AG04450 (cell line): ENCODE results near the gene REG4. TPM values are rescaled to one million over a fixed set of nuclear protein-coding genes. Genes with fewer than 3 reads are reported as not detected.
"Not testable (repeated sequence)": the region's sequence is repeated elsewhere in the genome, so short reads cannot be mapped to it uniquely, and the experiment has no call there.

ENCODE experiments used
- CTCF ChIA-PET: fragments of 300-600, 350-600 bp; formaldehyde crosslinking; extraction: SDS; loops from one replicate; lab custom pipeline; 2022; ENCODE audit warnings: antibody characterized with exemption, inconsistent platforms; lab: Charles Lee
- POLR2A ChIA-PET: fragments of 350-600 bp; formaldehyde crosslinking; extraction: SDS; loops from one replicate; lab custom pipeline; 2021; ENCODE audit warnings: antibody characterized with exemption, inconsistent platforms; lab: Yijun Ruan, JAX
- DNase-seq: peaks from one replicate; pipeline ENCODE4 v3.0.0-alpha.2; 2011; ENCODE audit warnings: low read depth, low spot score
- H3K27ac ChIP-seq: one replicate; pipeline ENCODE4 v1.5.1; 2012; ENCODE audit warnings: low read depth, low read length, control low read depth
- H3K27me3 ChIP-seq: one replicate; pipeline ENCODE4 v1.6.0; 2012; ENCODE audit warnings: low read length; ENCODE audit not compliant: control insufficient read depth, insufficient read depth
- H3K4me3 ChIP-seq: 2 replicates; pipeline ENCODE4 v1.5.1; 2011; ENCODE audit warnings: mild to moderate bottlenecking, low read depth, low read length, control low read depth
- H3K9me3 ChIP-seq: 2 replicates; pipeline ENCODE4 v1.5.1; 2012; ENCODE audit warnings: low read length; ENCODE audit not compliant: control insufficient read depth, insufficient read depth
- polyA plus RNA-seq: library from polyadenylated mRNA; depleted of rRNA; stranded (reverse); fragments of >200 nt; gene quantifications from 2 replicates; pipeline ENCODE4 v1.2.3, GENCODE V29; 2011
- TF ChIP-seq, protein P1 (sequence below): IDR thresholded peaks from 2 replicates; pipeline ENCODE4 v1.5.1; 2011; ENCODE audit warnings: low read depth, low read length, control low read depth, inconsistent platforms

Gene REG4
- polyA plus RNA-seq, 1 experiment, result not detected

DNA sequence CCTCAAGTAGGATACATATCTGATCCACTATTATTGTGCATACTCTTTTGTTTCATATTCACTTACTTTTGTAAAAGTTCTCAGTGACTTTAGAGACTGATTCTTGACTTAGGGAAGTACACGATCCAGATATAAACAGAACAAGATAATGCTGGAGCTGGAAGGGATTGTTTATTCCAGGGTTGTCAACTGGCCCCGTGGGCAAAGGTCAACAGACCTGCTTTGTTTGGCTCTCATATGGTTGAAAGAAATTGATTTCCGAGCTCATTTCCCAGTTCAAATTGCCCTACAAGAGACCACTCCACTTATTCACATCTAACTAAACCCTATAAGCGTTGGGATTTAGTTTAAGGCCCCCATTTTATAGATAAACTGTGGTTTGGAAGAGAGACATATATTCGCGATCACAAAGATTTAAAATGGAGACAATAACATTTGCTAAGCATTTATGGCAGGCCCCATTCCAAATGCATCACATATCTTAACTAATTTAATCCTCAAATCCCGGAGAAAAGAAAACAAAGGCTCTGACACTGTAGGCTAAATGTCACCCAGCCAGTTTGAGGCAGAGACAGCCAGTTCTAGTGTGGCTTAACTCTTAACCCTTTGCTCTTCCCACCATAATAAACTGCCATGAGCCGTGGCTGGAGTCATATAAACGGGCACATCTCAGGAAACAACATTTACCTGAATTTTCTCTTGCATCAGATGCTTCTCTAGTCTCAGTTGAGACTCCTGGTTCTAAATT, 20.6 kb downstream of the REG4 start:
- Histone ChIP-seq H3K27ac (no peak overlapping the region), H3K27me3 (no peaks in the 10 kb centered on the region), H3K9me3 (no peaks in the 10 kb centered on the region), H3K4me3 (no peak overlapping the region)
- ChIA-PET CTCF (no interaction called here), POLR2A (no interaction called here)
- DNase-seq, result no peak
- TF ChIP-seq, protein P1, sequence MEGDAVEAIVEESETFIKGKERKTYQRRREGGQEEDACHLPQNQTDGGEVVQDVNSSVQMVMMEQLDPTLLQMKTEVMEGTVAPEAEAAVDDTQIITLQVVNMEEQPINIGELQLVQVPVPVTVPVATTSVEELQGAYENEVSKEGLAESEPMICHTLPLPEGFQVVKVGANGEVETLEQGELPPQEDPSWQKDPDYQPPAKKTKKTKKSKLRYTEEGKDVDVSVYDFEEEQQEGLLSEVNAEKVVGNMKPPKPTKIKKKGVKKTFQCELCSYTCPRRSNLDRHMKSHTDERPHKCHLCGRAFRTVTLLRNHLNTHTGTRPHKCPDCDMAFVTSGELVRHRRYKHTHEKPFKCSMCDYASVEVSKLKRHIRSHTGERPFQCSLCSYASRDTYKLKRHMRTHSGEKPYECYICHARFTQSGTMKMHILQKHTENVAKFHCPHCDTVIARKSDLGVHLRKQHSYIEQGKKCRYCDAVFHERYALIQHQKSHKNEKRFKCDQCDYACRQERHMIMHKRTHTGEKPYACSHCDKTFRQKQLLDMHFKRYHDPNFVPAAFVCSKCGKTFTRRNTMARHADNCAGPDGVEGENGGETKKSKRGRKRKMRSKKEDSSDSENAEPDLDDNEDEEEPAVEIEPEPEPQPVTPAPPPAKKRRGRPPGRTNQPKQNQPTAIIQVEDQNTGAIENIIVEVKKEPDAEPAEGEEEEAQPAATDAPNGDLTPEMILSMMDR, result no peak

- ChIA-PET POLR2A (no interaction called here), CTCF (interaction anchor here (2.4 kb wide), 1 partner anchor 21 kb away, joined by 12 read pairs; no protein-coding TSS in a partner anchor)
- no peak for DNase-seq
- H3K9me3 ChIP-seq, result peaks cover 2% of the 10 kb centered on the region; the same call in 1 of the 2 replicates
- H3K27ac ChIP-seq, result no peak overlapping the region
- TF ChIP-seq, protein P1, result no peak
- H3K4me3 ChIP-seq, result no peak overlapping the region
- H3K27me3 ChIP-seq, result peaks cover 3% of the 10 kb centered on the region
These were observed 23.5 kb downstream of the REG4 start for GRCh38 chr1:119787776-119788175.

DNA sequence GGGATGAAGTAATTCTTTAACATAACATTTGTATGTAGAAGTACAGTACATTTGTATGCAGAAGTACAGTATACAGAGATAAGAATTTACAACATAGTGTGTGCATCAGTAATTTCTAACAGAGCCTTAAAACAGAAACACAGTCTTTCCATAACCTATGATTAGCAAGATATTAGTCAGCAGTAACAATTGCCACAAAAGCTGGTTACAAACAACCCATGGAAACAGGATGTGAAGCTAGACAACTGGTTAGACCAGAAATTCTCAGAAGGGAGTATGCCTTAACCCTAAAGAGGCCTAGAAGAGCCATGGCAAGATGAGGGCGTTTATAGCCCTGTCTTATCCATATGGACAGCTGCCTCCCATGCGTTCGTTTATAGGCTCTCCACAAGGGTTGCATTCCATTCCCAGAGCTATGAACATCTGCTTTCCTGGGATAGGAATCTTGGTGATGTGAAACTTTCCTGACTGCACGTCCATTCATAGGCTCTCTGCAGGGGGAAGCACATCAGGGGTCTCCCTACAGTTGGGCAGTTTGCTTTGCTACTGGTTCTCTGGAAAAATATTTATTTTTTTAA, 24.7 kb downstream of the REG4 start:
- H3K4me3 ChIP-seq, H3K27me3 ChIP-seq, H3K27ac ChIP-seq, H3K9me3 ChIP-seq, DNase-seq, POLR2A ChIA-PET: not testable (repeated sequence)
- CTCF ChIA-PET, result interaction anchor here (1.4 to 2.4 kb wide), 2 partner anchors 22 to 42 kb away, joined by 3 to 12 read pairs; no protein-coding TSS in a partner anchor

DNA sequence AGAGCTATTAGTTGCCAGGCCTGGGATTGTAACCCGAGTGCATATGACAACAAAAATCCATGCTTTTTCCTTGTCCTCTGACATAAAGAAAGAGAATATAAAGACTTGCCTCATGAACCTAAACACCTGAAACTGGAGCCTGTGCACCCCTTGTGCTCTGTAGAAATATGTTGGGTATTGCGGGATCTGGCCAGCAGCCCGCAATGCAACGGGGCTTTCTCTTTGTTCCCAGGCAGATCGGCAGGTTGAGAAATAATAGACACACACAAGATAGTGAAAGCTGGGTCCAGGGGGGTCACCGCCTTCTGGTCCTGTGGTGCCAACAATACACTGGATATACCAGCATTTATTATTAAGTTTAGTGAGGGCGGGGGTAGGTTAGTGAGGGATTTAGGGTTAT, 25.2 kb downstream of the REG4 start:
- CTCF ChIA-PET, result interaction anchor here (1.4 to 2.4 kb wide), 2 partner anchors 23 to 41 kb away, joined by 3 to 12 read pairs; no protein-coding TSS in a partner anchor

DNA sequence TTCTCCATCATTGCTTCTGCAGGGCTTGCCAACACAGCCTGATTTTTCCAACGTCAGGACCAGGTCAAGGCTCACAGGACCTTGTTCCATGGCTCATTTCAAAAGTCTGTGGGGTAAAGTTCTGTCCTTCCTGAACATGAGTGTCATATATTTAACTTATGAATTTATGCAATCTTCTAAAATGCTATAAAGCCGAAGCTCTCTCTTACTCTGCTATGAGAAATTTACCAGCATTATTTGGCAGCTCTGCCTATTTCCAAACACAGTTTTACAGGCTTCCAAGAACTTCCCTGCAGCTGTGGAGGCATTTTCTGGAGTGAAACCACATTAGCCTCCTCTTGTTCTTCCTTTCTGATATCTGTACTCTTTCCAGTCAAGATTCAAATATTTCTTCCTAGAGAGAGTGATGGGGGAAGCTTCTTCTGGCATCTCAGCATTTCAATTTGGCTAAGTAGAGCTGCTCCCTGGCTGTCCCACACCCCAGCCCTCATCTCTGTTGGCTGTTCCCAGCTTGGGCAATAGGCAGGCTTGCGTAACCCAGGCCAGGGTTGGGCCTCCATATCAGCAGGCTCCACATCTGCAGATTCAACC, 27.0 kb downstream of the REG4 start:
- ChIA-PET CTCF (interaction anchor here (2.2 kb wide), 1 partner anchor 25 kb away, joined by 8 read pairs; no protein-coding TSS in a partner anchor), POLR2A (no interaction called here)
- Histone ChIP-seq H3K27me3 (peaks cover 5% of the 10 kb centered on the region), H3K27ac (no peak overlapping the region), H3K4me3 (no peak overlapping the region), H3K9me3 (peaks cover 2% of the 10 kb centered on the region; the same call in 1 of the 2 replicates)
- no peak for DNase-seq
- TF ChIP-seq, protein P1, result no peak

More for the DNA sequence above, 25.2 kb downstream of the REG4 start:
- H3K27me3 ChIP-seq, H3K4me3 ChIP-seq, DNase-seq, H3K27ac ChIP-seq, H3K9me3 ChIP-seq, POLR2A ChIA-PET: not testable (repeated sequence)
